GM23338 (cell line): ENCODE data around the gene CYBRD1. TPM values are rescaled to one million over a fixed set of nuclear protein-coding genes. Genes with fewer than 3 reads are reported as not detected.

ENCODE experiments used
- ATAC-seq: fragments of 200-7000 bp; cut with Tn5 transposase; 3 replicates; pipeline ENCODE4 v1.9.1; 2020
- DNase-seq: peaks from one replicate; pipeline ENCODE4 v3.0.0-alpha.2; 2015; ENCODE audit warnings: low spot score
- H2AFZ ChIP-seq: fragments of 200-600 bp; sonication (generic); 2 replicates; pipeline ENCODE4 v1.8.0; 2016; ENCODE audit warnings: antibody characterized with exemption, mild to moderate bottlenecking, moderate library complexity
- H3F3A ChIP-seq: fragments of 200-600 bp; sonication (generic); replicated peaks from 2 replicates; pipeline ENCODE4 v1.8.0; 2017; ENCODE audit warnings: antibody characterized with exemption, mixed run types, low read depth
- H3K27ac ChIP-seq: fragments of 200-600 bp; sonication (generic); 2 replicates; pipeline ENCODE4 v1.6.1; 2016; ENCODE audit warnings: low read depth
- H3K27me3 ChIP-seq: fragments of 200-600 bp; sonication (generic); 2 replicates; pipeline ENCODE4 v1.8.0; 2016; ENCODE audit warnings: mild to moderate bottlenecking, mixed run types, moderate library complexity; ENCODE audit not compliant: insufficient read depth
- H3K36me3 ChIP-seq: fragments of 200-600 bp; sonication (generic); 2 replicates; pipeline ENCODE4 v1.8.0; 2016; ENCODE audit warnings: mild to moderate bottlenecking; ENCODE audit not compliant: insufficient read depth
- H3K4me1 ChIP-seq: fragments of 200-600 bp; sonication (generic); 2 replicates; pipeline ENCODE4 v1.8.0; 2016; ENCODE audit warnings: mild to moderate bottlenecking, moderate library complexity; ENCODE audit not compliant: insufficient read depth
- H3K4me2 ChIP-seq: fragments of 200-600 bp; sonication (generic); 2 replicates; pipeline ENCODE4 v1.7.1; 2017; ENCODE audit warnings: mixed run types
- H3K4me3 ChIP-seq: fragments of 200-600 bp; sonication (generic); 2 replicates; pipeline ENCODE4 v1.6.1; 2016; ENCODE audit warnings: mixed run types
- H3K79me2 ChIP-seq: fragments of 200-600 bp; sonication (generic); replicated peaks from 2 replicates; pipeline ENCODE4 v1.8.0; 2017; ENCODE audit warnings: mild to moderate bottlenecking; ENCODE audit not compliant: insufficient read depth
- H3K9me2 ChIP-seq: fragments of 200-600 bp; sonication (generic); 2 replicates; pipeline ENCODE4 v1.8.0; 2017; ENCODE audit not compliant: insufficient read depth
- H4K20me1 ChIP-seq: fragments of 200-600 bp; sonication (generic); replicated peaks from 2 replicates; pipeline ENCODE4 v1.8.0; 2017; ENCODE audit warnings: mild to moderate bottlenecking; ENCODE audit not compliant: insufficient read depth
- H3K27ac Mint-ChIP-seq: 2 replicates; pipeline ENCODE4 v1.8.0; 2020; ENCODE audit warnings: inconsistent platforms, mild to moderate bottlenecking, moderate library complexity, mixed read lengths
- H3K27me3 Mint-ChIP-seq: 3 replicates; pipeline ENCODE4 v1.8.0; 2022; ENCODE audit warnings: low read depth, mild to moderate bottlenecking, moderate library complexity, mixed read lengths, inconsistent platforms; ENCODE audit not compliant: insufficient read depth, poor library complexity
- H3K36me3 Mint-ChIP-seq: 3 replicates; pipeline ENCODE4 v1.8.0; 2021; ENCODE audit warnings: low read depth, mild to moderate bottlenecking, inconsistent platforms, moderate library complexity, mixed read lengths
- H3K4me1 Mint-ChIP-seq: 3 replicates; pipeline ENCODE4 v1.8.0; 2020; ENCODE audit warnings: mild to moderate bottlenecking, inconsistent platforms, mixed read lengths
- H3K4me3 Mint-ChIP-seq: 3 replicates; pipeline ENCODE4 v1.8.0; 2021; ENCODE audit warnings: moderate library complexity, mild to moderate bottlenecking, inconsistent platforms, mixed read lengths
- H3K9me3 Mint-ChIP-seq: 3 replicates; pipeline ENCODE4 v1.8.0; 2020; ENCODE audit warnings: moderate library complexity, mild to moderate bottlenecking, inconsistent platforms, mixed read lengths
- CREB1 ChIP-seq: fragments of 250-450 bp; sonication (Bioruptor Pico); IDR thresholded peaks from 2 replicates; pipeline ENCODE4 v1.5.0; 2020; ENCODE audit warnings: low read depth, mild to moderate bottlenecking, moderate library complexity
- EZH2 ChIP-seq: fragments of 200-600 bp; sonication (generic); IDR thresholded peaks from one replicate; pipeline ENCODE4 v1.8.0; 2017; ENCODE audit warnings: antibody characterized with exemption, mild to moderate bottlenecking, low read depth; ENCODE audit not compliant: unreplicated experiment
- EZH2phosphoT487 ChIP-seq: fragments of 200-600 bp; sonication (generic); IDR thresholded peaks from one replicate; pipeline ENCODE4 v1.8.1; 2018; ENCODE audit warnings: antibody characterized with exemption; ENCODE audit not compliant: unreplicated experiment
- JUNB ChIP-seq: IDR thresholded peaks from one replicate; pipeline ENCODE4 v1.6.1; 2016; ENCODE audit warnings: antibody characterized with exemption; ENCODE audit not compliant: unreplicated experiment
- NANOG ChIP-seq: IDR thresholded peaks from 2 replicates; pipeline ENCODE4 v1.6.1; 2016; ENCODE audit warnings: antibody characterized with exemption, borderline replicate concordance
- POLR2AphosphoS5 ChIP-seq: IDR thresholded peaks from 2 replicates; pipeline ENCODE4 v1.6.1; 2016; ENCODE audit warnings: antibody characterized with exemption, low read depth
- STAT1 ChIP-seq: IDR thresholded peaks from one replicate; pipeline ENCODE4 v1.6.1; 2016; ENCODE audit warnings: antibody characterized with exemption; ENCODE audit not compliant: unreplicated experiment
- ZNF114 ChIP-seq: fragments of 250-450 bp; sonication (Bioruptor Pico); IDR thresholded peaks from 2 replicates; pipeline ENCODE4 v1.5.0; 2020; ENCODE audit warnings: mild to moderate bottlenecking, moderate library complexity
- polyA plus RNA-seq: library from polyadenylated mRNA; unstranded; fragments of >200 nt; fragmentation: Nextera tagmentation; extraction: Ambion mirVana; gene quantifications from 2 replicates; pipeline ENCODE4 v1.2.1, GENCODE V29; 2016
- total RNA-seq: library from RNA; depleted of rRNA; stranded (reverse); fragments of >200 nt; shearing (Covaris generic); gene quantifications from 2 replicates; pipeline ENCODE4 v1.2.3, GENCODE V29; 2014
- TF ChIP-seq, protein P1 (sequence below): fragments of 250-450 bp; sonication (Bioruptor Pico); IDR thresholded peaks from 2 replicates; pipeline ENCODE4 v1.5.0; 2020; ENCODE audit warnings: mild to moderate bottlenecking, moderate library complexity
- TF ChIP-seq, protein P2 (sequence below), 2 experiments: fragments of 200-600 bp in 1 of 2; sonication (generic) in 1 of 2; conservative IDR thresholded peaks; 2 replicates each; pipeline versions ENCODE4 v1.5.1 to v1.6.1; 2016 to 2017; ENCODE audit warnings: antibody characterized with exemption in 2 of 2, low read depth in 2 of 2, mild to moderate bottlenecking in 2 of 2, moderate library complexity in 1 of 2
- TF ChIP-seq, protein P3 (sequence below): IDR thresholded peaks from 2 replicates; pipeline ENCODE4 v1.6.1; 2016; ENCODE audit warnings: antibody characterized with exemption

Gene CYBRD1
- total and polyA plus RNA-seq, 2 experiments from 2014 or later, result 3.4 to 5.3 TPM

DNA sequence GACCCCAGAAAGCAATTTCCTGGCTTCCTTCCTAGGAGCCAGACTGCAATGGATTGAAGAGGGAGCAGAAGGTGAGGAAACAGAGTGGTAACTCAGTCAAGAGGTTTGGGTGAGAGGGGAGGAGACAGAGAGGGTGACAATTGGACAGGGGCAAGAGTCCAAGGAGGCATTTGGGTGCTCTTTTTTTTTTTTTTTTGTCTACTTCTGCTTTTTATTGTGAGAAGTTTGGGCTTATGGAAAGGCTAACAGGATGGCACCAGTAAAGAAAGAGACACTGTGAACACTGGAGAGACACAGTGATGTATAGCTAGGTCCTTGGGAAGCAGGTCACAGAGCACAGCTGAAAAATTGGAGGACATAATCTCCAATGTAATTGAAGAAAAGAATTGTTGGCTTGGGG, 25.0 kb downstream of the CYBRD1 start (continued):
- TF ChIP-seq, protein P1, sequence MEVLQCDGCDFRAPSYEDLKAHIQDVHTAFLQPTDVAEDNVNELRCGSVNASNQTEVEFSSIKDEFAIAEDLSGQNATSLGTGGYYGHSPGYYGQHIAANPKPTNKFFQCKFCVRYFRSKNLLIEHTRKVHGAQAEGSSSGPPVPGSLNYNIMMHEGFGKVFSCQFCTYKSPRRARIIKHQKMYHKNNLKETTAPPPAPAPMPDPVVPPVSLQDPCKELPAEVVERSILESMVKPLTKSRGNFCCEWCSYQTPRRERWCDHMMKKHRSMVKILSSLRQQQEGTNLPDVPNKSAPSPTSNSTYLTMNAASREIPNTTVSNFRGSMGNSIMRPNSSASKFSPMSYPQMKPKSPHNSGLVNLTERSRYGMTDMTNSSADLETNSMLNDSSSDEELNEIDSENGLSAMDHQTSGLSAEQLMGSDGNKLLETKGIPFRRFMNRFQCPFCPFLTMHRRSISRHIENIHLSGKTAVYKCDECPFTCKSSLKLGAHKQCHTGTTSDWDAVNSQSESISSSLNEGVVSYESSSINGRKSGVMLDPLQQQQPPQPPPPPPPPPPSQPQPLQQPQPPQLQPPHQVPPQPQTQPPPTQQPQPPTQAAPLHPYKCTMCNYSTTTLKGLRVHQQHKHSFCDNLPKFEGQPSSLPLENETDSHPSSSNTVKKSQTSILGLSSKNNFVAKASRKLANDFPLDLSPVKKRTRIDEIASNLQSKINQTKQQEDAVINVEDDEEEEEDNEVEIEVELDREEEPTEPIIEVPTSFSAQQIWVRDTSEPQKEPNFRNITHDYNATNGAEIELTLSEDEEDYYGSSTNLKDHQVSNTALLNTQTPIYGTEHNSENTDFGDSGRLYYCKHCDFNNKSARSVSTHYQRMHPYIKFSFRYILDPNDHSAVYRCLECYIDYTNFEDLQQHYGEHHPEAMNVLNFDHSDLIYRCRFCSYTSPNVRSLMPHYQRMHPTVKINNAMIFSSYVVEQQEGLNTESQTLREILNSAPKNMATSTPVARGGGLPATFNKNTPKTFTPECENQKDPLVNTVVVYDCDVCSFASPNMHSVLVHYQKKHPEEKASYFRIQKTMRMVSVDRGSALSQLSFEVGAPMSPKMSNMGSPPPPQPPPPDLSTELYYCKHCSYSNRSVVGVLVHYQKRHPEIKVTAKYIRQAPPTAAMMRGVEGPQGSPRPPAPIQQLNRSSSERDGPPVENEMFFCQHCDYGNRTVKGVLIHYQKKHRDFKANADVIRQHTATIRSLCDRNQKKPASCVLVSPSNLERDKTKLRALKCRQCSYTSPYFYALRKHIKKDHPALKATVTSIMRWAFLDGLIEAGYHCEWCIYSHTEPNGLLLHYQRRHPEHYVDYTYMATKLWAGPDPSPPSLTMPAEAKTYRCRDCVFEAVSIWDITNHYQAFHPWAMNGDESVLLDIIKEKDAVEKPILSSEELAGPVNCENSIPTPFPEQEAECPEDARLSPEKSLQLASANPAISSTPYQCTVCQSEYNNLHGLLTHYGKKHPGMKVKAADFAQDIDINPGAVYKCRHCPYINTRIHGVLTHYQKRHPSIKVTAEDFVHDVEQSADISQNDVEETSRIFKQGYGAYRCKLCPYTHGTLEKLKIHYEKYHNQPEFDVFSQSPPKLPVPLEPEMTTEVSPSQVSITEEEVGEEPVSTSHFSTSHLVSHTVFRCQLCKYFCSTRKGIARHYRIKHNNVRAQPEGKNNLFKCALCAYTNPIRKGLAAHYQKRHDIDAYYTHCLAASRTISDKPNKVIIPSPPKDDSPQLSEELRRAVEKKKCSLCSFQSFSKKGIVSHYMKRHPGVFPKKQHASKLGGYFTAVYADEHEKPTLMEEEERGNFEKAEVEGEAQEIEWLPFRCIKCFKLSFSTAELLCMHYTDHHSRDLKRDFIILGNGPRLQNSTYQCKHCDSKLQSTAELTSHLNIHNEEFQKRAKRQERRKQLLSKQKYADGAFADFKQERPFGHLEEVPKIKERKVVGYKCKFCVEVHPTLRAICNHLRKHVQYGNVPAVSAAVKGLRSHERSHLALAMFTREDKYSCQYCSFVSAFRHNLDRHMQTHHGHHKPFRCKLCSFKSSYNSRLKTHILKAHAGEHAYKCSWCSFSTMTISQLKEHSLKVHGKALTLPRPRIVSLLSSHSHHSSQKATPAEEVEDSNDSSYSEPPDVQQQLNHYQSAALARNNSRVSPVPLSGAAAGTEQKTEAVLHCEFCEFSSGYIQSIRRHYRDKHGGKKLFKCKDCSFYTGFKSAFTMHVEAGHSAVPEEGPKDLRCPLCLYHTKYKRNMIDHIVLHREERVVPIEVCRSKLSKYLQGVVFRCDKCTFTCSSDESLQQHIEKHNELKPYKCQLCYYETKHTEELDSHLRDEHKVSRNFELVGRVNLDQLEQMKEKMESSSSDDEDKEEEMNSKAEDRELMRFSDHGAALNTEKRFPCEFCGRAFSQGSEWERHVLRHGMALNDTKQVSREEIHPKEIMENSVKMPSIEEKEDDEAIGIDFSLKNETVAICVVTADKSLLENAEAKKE (CRISPR knock-in tag), result no peak
- TF ChIP-seq ZNF114 (no peak), STAT1 (no peak), JUNB (no peak)

DNA sequence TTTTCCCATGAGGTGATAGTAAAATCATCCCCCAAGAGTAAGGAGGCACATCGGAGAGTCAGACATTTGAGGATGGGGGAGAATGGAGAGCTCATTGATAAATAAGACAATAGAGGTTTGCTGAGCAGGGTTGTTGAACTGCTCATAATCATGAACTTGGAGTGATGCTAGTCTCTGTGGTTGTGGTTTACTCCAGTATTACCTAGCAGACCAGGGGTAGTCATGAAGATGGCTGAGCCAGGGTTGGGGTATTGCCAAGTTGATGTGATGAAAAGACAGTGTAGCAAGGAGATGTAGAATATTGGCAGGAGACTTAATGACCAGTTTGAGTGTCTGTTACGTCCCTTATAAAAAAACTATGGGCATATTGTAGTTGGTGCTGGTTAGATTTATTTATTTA, 25.4 kb downstream of the CYBRD1 start:
- Mint-ChIP-seq H3K27me3 (no peaks in the 10 kb centered on the region), H3K4me1 (no peaks in the 10 kb centered on the region), H3K9me3 (no peaks in the 10 kb centered on the region), H3K4me3 (no peak overlapping the region), H3K36me3 (no peaks in the 10 kb centered on the region), H3K27ac (no peak overlapping the region)
- no peak for TF ChIP-seq NANOG
- no peak for TF ChIP-seq POLR2AphosphoS5
- TF ChIP-seq, protein P2, sequence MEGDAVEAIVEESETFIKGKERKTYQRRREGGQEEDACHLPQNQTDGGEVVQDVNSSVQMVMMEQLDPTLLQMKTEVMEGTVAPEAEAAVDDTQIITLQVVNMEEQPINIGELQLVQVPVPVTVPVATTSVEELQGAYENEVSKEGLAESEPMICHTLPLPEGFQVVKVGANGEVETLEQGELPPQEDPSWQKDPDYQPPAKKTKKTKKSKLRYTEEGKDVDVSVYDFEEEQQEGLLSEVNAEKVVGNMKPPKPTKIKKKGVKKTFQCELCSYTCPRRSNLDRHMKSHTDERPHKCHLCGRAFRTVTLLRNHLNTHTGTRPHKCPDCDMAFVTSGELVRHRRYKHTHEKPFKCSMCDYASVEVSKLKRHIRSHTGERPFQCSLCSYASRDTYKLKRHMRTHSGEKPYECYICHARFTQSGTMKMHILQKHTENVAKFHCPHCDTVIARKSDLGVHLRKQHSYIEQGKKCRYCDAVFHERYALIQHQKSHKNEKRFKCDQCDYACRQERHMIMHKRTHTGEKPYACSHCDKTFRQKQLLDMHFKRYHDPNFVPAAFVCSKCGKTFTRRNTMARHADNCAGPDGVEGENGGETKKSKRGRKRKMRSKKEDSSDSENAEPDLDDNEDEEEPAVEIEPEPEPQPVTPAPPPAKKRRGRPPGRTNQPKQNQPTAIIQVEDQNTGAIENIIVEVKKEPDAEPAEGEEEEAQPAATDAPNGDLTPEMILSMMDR (conservative IDR thresholded peaks at IDR 0.05; ENCODE audit: low read depth in 2 of 2), result no peak
- TF ChIP-seq, protein P3, sequence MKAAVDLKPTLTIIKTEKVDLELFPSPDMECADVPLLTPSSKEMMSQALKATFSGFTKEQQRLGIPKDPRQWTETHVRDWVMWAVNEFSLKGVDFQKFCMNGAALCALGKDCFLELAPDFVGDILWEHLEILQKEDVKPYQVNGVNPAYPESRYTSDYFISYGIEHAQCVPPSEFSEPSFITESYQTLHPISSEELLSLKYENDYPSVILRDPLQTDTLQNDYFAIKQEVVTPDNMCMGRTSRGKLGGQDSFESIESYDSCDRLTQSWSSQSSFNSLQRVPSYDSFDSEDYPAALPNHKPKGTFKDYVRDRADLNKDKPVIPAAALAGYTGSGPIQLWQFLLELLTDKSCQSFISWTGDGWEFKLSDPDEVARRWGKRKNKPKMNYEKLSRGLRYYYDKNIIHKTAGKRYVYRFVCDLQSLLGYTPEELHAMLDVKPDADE, result no peak
- TF ChIP-seq EZH2phosphoT487, result no peak
- TF ChIP-seq CREB1 (CRISPR knock-in tag), result no peak
- no peak for TF ChIP-seq STAT1
- TF ChIP-seq JUNB, result no peak
- no peak for TF ChIP-seq ZNF114
- TF ChIP-seq EZH2, result no peak
- no peak for ATAC-seq
- H3K27ac ChIP-seq, result no peak overlapping the region
- H3K9me2 ChIP-seq, result no peaks in the 10 kb centered on the region
- no peak overlapping the region for H3K4me3 ChIP-seq
- DNase-seq, result no peak
- no peak overlapping the region for H2AFZ ChIP-seq
- H4K20me1 ChIP-seq, result no peaks in the 10 kb centered on the region
- H3K27me3 ChIP-seq, result no peaks in the 10 kb centered on the region
- no peaks in the 10 kb centered on the region for H3K4me1 ChIP-seq
- H3K79me2 ChIP-seq, result no peaks in the 10 kb centered on the region
- H3K4me2 ChIP-seq, result no peak overlapping the region
- H3F3A ChIP-seq, result no peaks in the 10 kb centered on the region
- H3K36me3 ChIP-seq, result no peaks in the 10 kb centered on the region
